GM23338 (cell line): ENCODE results near the gene PSMD2. TPM values are rescaled to one million over a fixed set of nuclear protein-coding genes. Genes with fewer than 3 reads are reported as not detected.

Experiments used
- ATAC-seq: fragments of 200-7000 bp; cut with Tn5 transposase; 3 replicates; pipeline ENCODE4 v1.9.1; 2020
- DNase-seq: peaks from one replicate; pipeline ENCODE4 v3.0.0-alpha.2; 2015; ENCODE audit warnings: low spot score
- H2AFZ ChIP-seq: fragments of 200-600 bp; sonication (generic); 2 replicates; pipeline ENCODE4 v1.8.0; 2016; ENCODE audit warnings: antibody characterized with exemption, mild to moderate bottlenecking, moderate library complexity
- H3F3A ChIP-seq: fragments of 200-600 bp; sonication (generic); replicated peaks from 2 replicates; pipeline ENCODE4 v1.8.0; 2017; ENCODE audit warnings: antibody characterized with exemption, mixed run types, low read depth
- H3K27ac ChIP-seq: fragments of 200-600 bp; sonication (generic); 2 replicates; pipeline ENCODE4 v1.6.1; 2016; ENCODE audit warnings: low read depth
- H3K27me3 ChIP-seq: fragments of 200-600 bp; sonication (generic); 2 replicates; pipeline ENCODE4 v1.8.0; 2016; ENCODE audit warnings: mild to moderate bottlenecking, mixed run types, moderate library complexity; ENCODE audit not compliant: insufficient read depth
- H3K36me3 ChIP-seq: fragments of 200-600 bp; sonication (generic); 2 replicates; pipeline ENCODE4 v1.8.0; 2016; ENCODE audit warnings: mild to moderate bottlenecking; ENCODE audit not compliant: insufficient read depth
- H3K4me1 ChIP-seq: fragments of 200-600 bp; sonication (generic); 2 replicates; pipeline ENCODE4 v1.8.0; 2016; ENCODE audit warnings: mild to moderate bottlenecking, moderate library complexity; ENCODE audit not compliant: insufficient read depth
- H3K4me2 ChIP-seq: fragments of 200-600 bp; sonication (generic); 2 replicates; pipeline ENCODE4 v1.7.1; 2017; ENCODE audit warnings: mixed run types
- H3K4me3 ChIP-seq: fragments of 200-600 bp; sonication (generic); 2 replicates; pipeline ENCODE4 v1.6.1; 2016; ENCODE audit warnings: mixed run types
- H3K79me2 ChIP-seq: fragments of 200-600 bp; sonication (generic); replicated peaks from 2 replicates; pipeline ENCODE4 v1.8.0; 2017; ENCODE audit warnings: mild to moderate bottlenecking; ENCODE audit not compliant: insufficient read depth
- H3K9me2 ChIP-seq: fragments of 200-600 bp; sonication (generic); 2 replicates; pipeline ENCODE4 v1.8.0; 2017; ENCODE audit not compliant: insufficient read depth
- H4K20me1 ChIP-seq: fragments of 200-600 bp; sonication (generic); replicated peaks from 2 replicates; pipeline ENCODE4 v1.8.0; 2017; ENCODE audit warnings: mild to moderate bottlenecking; ENCODE audit not compliant: insufficient read depth
- H3K27ac Mint-ChIP-seq: 2 replicates; pipeline ENCODE4 v1.8.0; 2020; ENCODE audit warnings: inconsistent platforms, mild to moderate bottlenecking, moderate library complexity, mixed read lengths
- H3K27me3 Mint-ChIP-seq: 3 replicates; pipeline ENCODE4 v1.8.0; 2022; ENCODE audit warnings: low read depth, mild to moderate bottlenecking, moderate library complexity, mixed read lengths, inconsistent platforms; ENCODE audit not compliant: insufficient read depth, poor library complexity
- H3K36me3 Mint-ChIP-seq: 3 replicates; pipeline ENCODE4 v1.8.0; 2021; ENCODE audit warnings: low read depth, mild to moderate bottlenecking, inconsistent platforms, moderate library complexity, mixed read lengths
- H3K4me1 Mint-ChIP-seq: 3 replicates; pipeline ENCODE4 v1.8.0; 2020; ENCODE audit warnings: mild to moderate bottlenecking, inconsistent platforms, mixed read lengths
- H3K4me3 Mint-ChIP-seq: 3 replicates; pipeline ENCODE4 v1.8.0; 2021; ENCODE audit warnings: moderate library complexity, mild to moderate bottlenecking, inconsistent platforms, mixed read lengths
- H3K9me3 Mint-ChIP-seq: 3 replicates; pipeline ENCODE4 v1.8.0; 2020; ENCODE audit warnings: moderate library complexity, mild to moderate bottlenecking, inconsistent platforms, mixed read lengths
- CREB1 ChIP-seq: fragments of 250-450 bp; sonication (Bioruptor Pico); IDR thresholded peaks from 2 replicates; pipeline ENCODE4 v1.5.0; 2020; ENCODE audit warnings: low read depth, mild to moderate bottlenecking, moderate library complexity
- ETS1 ChIP-seq: IDR thresholded peaks from 2 replicates; pipeline ENCODE4 v1.6.1; 2016; ENCODE audit warnings: antibody characterized with exemption
- EZH2phosphoT487 ChIP-seq: fragments of 200-600 bp; sonication (generic); IDR thresholded peaks from one replicate; pipeline ENCODE4 v1.8.1; 2018; ENCODE audit warnings: antibody characterized with exemption; ENCODE audit not compliant: unreplicated experiment
- POLR2AphosphoS5 ChIP-seq: IDR thresholded peaks from 2 replicates; pipeline ENCODE4 v1.6.1; 2016; ENCODE audit warnings: antibody characterized with exemption, low read depth
- STAT1 ChIP-seq: IDR thresholded peaks from one replicate; pipeline ENCODE4 v1.6.1; 2016; ENCODE audit warnings: antibody characterized with exemption; ENCODE audit not compliant: unreplicated experiment
- ZNF114 ChIP-seq: fragments of 250-450 bp; sonication (Bioruptor Pico); IDR thresholded peaks from 2 replicates; pipeline ENCODE4 v1.5.0; 2020; ENCODE audit warnings: mild to moderate bottlenecking, moderate library complexity
- ZNF331 ChIP-seq: fragments of 250-450 bp; sonication (Bioruptor Pico); IDR thresholded peaks from 2 replicates; pipeline ENCODE4 v1.5.0; 2020; ENCODE audit warnings: low read depth, mild to moderate bottlenecking, moderate library complexity
- polyA plus RNA-seq: library from polyadenylated mRNA; unstranded; fragments of >200 nt; fragmentation: Nextera tagmentation; extraction: Ambion mirVana; gene quantifications from 2 replicates; pipeline ENCODE4 v1.2.1, GENCODE V29; 2016
- total RNA-seq: library from RNA; depleted of rRNA; stranded (reverse); fragments of >200 nt; shearing (Covaris generic); gene quantifications from 2 replicates; pipeline ENCODE4 v1.2.3, GENCODE V29; 2014
- TF ChIP-seq, protein P1 (sequence below): IDR thresholded peaks from one replicate; pipeline ENCODE4 v1.6.1; 2018; ENCODE audit warnings: antibody characterized with exemption; ENCODE audit not compliant: unreplicated experiment
- TF ChIP-seq, protein P2 (sequence below): fragments of 250-450 bp; sonication (Bioruptor Pico); IDR thresholded peaks from 2 replicates; pipeline ENCODE4 v1.5.0; 2020; ENCODE audit warnings: mild to moderate bottlenecking, moderate library complexity

PSMD2 gene
- total and polyA plus RNA-seq, 2 experiments from 2014 or later, result 117 to 507 TPM

DNA sequence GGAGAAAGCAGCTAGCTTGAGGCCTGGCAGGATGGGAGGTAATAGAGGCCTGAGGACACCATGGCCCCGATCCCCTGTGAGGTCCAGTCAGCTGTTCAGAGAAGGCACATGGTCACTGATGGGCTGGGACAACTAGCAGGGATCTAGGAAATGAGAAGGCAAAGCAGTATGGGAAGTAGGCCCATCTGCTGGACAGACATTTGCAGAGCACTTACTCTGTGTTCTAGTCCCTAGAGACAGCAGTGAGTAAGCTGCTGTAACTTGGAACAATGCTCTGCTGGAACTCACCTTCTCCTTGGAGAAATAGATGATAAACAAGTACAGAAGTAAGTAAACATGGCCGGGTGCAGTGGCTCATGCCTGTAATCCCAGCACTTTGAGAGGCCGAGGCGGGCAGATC lies 16.1 kb upstream of the PSMD2 start:
- H3K4me3 ChIP-seq, result no peak overlapping the region
- no peak overlapping the region for H3K4me2 ChIP-seq
- H3K27ac ChIP-seq, result no peak overlapping the region
- no peaks in the 10 kb centered on the region for H4K20me1 ChIP-seq
- H3K4me1 Mint-ChIP-seq, result peaks cover 5% of the 10 kb centered on the region; the same call in 1 of the 3 replicates
- DNase-seq (no peak), ATAC-seq (no peak)
- H3K27me3 Mint-ChIP-seq, result peaks cover 14% of the 10 kb centered on the region
- H3K4me3 Mint-ChIP-seq, result no peak overlapping the region
- no peak for TF ChIP-seq EZH2phosphoT487
- TF ChIP-seq ZNF331 (CRISPR knock-in tag), result peak; percentile 52; the same call in 1 of the 2 replicates
- TF ChIP-seq, protein P1, sequence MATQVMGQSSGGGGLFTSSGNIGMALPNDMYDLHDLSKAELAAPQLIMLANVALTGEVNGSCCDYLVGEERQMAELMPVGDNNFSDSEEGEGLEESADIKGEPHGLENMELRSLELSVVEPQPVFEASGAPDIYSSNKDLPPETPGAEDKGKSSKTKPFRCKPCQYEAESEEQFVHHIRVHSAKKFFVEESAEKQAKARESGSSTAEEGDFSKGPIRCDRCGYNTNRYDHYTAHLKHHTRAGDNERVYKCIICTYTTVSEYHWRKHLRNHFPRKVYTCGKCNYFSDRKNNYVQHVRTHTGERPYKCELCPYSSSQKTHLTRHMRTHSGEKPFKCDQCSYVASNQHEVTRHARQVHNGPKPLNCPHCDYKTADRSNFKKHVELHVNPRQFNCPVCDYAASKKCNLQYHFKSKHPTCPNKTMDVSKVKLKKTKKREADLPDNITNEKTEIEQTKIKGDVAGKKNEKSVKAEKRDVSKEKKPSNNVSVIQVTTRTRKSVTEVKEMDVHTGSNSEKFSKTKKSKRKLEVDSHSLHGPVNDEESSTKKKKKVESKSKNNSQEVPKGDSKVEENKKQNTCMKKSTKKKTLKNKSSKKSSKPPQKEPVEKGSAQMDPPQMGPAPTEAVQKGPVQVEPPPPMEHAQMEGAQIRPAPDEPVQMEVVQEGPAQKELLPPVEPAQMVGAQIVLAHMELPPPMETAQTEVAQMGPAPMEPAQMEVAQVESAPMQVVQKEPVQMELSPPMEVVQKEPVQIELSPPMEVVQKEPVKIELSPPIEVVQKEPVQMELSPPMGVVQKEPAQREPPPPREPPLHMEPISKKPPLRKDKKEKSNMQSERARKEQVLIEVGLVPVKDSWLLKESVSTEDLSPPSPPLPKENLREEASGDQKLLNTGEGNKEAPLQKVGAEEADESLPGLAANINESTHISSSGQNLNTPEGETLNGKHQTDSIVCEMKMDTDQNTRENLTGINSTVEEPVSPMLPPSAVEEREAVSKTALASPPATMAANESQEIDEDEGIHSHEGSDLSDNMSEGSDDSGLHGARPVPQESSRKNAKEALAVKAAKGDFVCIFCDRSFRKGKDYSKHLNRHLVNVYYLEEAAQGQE, result no peak
- no peak for TF ChIP-seq ETS1
- H3K36me3 ChIP-seq, result no peaks in the 10 kb centered on the region
- H3K79me2 ChIP-seq, result no peaks in the 10 kb centered on the region
- H3K9me3 Mint-ChIP-seq, result no peaks in the 10 kb centered on the region
- H2AFZ ChIP-seq, result no peak overlapping the region
- no peaks in the 10 kb centered on the region for H3K9me2 ChIP-seq
- H3K27me3 ChIP-seq, result peaks cover 2% of the 10 kb centered on the region; the same call in 1 of the 2 replicates
- H3K27ac Mint-ChIP-seq, result no peak overlapping the region
- no peaks in the 10 kb centered on the region for H3F3A ChIP-seq
- no peaks in the 10 kb centered on the region for H3K36me3 Mint-ChIP-seq
- H3K4me1 ChIP-seq, result no peaks in the 10 kb centered on the region

DNA sequence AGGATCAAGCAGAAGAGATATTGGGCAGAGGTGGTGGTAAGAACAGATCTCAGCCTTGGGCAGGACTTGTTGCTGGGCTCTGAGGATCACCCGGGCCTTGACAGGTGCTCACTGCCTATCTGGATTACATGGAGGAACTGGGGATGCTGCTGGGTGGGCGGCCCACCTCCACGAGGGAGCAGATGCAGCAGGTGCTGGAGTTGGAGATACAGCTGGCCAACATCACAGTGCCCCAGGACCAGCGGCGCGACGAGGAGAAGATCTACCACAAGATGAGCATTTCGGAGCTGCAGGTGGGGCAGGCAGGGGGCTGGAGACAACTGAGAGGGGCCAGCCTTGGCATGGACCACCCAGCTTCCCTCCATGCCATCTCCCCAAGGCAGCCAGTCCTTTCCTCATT lies 15.4 kb upstream of the PSMD2 start:
- Histone ChIP-seq H3K27me3 (no peaks in the 10 kb centered on the region), H3K9me2 (no peaks in the 10 kb centered on the region), H3K4me1 (no peaks in the 10 kb centered on the region), H3K27ac (no peak overlapping the region), H3K4me2 (no peak overlapping the region), H2AFZ (no peak overlapping the region), H3K79me2 (no peaks in the 10 kb centered on the region), H4K20me1 (no peaks in the 10 kb centered on the region), H3K36me3 (no peaks in the 10 kb centered on the region), H3F3A (no peaks in the 10 kb centered on the region), H3K4me3 (no peak overlapping the region)
- Mint-ChIP-seq H3K36me3 (no peaks in the 10 kb centered on the region), H3K4me3 (no peak overlapping the region), H3K4me1 (peaks cover 5% of the 10 kb centered on the region; the same call in 1 of the 3 replicates), H3K9me3 (no peaks in the 10 kb centered on the region), H3K27me3 (peaks cover 13% of the 10 kb centered on the region), H3K27ac (no peak overlapping the region)
- DNase-seq, result no peak
- no peak for ATAC-seq
- TF ChIP-seq POLR2AphosphoS5 (no peak), EZH2phosphoT487 (no peak), CREB1 (no peak), ZNF114 (CRISPR knock-in tag) (no peak), ZNF331 (CRISPR knock-in tag) (no peak), ETS1 (no peak), STAT1 (no peak)
- TF ChIP-seq, protein P2, sequence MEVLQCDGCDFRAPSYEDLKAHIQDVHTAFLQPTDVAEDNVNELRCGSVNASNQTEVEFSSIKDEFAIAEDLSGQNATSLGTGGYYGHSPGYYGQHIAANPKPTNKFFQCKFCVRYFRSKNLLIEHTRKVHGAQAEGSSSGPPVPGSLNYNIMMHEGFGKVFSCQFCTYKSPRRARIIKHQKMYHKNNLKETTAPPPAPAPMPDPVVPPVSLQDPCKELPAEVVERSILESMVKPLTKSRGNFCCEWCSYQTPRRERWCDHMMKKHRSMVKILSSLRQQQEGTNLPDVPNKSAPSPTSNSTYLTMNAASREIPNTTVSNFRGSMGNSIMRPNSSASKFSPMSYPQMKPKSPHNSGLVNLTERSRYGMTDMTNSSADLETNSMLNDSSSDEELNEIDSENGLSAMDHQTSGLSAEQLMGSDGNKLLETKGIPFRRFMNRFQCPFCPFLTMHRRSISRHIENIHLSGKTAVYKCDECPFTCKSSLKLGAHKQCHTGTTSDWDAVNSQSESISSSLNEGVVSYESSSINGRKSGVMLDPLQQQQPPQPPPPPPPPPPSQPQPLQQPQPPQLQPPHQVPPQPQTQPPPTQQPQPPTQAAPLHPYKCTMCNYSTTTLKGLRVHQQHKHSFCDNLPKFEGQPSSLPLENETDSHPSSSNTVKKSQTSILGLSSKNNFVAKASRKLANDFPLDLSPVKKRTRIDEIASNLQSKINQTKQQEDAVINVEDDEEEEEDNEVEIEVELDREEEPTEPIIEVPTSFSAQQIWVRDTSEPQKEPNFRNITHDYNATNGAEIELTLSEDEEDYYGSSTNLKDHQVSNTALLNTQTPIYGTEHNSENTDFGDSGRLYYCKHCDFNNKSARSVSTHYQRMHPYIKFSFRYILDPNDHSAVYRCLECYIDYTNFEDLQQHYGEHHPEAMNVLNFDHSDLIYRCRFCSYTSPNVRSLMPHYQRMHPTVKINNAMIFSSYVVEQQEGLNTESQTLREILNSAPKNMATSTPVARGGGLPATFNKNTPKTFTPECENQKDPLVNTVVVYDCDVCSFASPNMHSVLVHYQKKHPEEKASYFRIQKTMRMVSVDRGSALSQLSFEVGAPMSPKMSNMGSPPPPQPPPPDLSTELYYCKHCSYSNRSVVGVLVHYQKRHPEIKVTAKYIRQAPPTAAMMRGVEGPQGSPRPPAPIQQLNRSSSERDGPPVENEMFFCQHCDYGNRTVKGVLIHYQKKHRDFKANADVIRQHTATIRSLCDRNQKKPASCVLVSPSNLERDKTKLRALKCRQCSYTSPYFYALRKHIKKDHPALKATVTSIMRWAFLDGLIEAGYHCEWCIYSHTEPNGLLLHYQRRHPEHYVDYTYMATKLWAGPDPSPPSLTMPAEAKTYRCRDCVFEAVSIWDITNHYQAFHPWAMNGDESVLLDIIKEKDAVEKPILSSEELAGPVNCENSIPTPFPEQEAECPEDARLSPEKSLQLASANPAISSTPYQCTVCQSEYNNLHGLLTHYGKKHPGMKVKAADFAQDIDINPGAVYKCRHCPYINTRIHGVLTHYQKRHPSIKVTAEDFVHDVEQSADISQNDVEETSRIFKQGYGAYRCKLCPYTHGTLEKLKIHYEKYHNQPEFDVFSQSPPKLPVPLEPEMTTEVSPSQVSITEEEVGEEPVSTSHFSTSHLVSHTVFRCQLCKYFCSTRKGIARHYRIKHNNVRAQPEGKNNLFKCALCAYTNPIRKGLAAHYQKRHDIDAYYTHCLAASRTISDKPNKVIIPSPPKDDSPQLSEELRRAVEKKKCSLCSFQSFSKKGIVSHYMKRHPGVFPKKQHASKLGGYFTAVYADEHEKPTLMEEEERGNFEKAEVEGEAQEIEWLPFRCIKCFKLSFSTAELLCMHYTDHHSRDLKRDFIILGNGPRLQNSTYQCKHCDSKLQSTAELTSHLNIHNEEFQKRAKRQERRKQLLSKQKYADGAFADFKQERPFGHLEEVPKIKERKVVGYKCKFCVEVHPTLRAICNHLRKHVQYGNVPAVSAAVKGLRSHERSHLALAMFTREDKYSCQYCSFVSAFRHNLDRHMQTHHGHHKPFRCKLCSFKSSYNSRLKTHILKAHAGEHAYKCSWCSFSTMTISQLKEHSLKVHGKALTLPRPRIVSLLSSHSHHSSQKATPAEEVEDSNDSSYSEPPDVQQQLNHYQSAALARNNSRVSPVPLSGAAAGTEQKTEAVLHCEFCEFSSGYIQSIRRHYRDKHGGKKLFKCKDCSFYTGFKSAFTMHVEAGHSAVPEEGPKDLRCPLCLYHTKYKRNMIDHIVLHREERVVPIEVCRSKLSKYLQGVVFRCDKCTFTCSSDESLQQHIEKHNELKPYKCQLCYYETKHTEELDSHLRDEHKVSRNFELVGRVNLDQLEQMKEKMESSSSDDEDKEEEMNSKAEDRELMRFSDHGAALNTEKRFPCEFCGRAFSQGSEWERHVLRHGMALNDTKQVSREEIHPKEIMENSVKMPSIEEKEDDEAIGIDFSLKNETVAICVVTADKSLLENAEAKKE (CRISPR knock-in tag), result no peak
